Kasumi-1 (cell line): ENCODE data around the gene SENP5.
"Not testable (repeated sequence)": the region's sequence is repeated elsewhere in the genome, so short reads cannot be mapped to it uniquely, and the experiment has no call there.

Source experiments
- DNase-seq, 2 experiments: peaks; one replicate each; lab custom pipeline; 2025; lab: John Stamatoyannopoulos, UW

SENP5 gene

GRCh38 chr3:196942915-196943277 is 75.2 kb downstream of the SENP5 start:
- DNase-seq = no peak

DNA sequence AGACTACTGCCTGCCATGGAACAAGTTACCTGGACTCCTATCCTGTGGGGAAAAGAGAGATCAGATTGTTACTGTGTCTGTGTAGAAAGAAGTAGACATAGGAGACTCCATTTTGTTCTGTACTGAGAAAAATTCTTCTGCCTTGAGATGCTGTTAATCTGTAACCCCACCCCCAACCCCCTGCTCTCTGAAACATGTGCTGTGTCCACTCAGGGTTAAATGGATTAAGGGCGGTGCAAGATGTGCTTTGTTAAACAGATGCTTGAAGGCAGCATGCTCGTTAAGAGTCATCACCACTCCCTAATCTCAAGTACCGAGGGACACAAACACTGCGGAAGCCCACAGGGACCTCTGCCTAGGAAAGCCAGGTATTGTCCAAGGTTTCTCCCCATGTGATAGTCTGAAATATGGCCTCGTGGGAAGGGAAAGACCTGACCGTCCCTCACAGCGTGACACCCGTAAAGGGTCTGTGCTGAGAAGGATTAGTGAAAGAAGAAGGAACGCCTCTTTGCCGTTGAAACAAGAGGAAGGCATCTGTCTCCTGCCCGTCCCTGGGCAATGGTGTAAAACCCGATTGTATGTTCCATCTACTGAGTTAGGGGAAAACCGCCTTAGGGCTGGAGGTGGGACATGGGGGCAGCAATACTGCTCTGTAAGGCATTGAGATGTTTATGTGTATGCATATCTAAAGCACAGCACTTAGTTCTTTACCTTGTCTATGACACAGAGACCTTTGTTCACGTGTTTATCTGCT is 76.5 kb downstream of the SENP5 start:
- not testable (repeated sequence) for DNase-seq

DNA sequence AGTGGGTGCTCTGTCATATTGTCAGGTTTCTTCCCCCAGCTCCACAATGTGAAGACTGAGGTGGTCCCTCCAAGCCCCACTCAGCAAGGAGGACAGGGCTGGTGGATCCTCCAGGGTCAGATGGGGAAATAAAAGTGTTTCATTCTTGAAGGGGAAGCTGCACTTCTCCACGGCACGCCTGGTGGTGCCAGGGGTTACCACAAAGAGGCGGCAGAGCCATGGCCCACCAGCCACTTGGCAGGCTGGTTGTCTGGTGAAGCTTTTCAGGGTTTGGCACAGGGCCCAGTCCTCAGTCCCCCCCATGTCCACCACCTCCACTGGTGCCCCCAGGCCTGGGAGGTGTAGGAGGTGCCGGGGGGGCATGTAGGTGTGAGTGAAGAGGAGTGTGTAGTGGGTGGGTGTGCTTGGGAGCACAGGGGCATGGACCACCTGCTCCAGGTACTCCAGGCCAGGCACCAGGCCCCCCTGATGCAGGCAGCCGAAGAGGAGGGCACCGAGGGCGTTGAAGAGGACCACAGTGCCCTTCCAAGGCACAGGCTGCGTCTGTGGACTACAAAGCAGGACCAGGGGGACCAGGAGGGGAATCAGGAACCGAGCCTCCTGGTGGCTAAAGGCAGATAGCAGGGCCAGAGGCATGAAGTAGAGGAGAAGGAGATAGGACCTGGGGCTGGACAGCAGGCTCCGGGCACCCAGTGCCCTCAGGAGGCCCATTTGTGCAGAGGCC is 79.6 kb downstream of the SENP5 start:
- no peak for DNase-seq

GRCh38 chr3:196947860-196948441 is 80.2 kb downstream of the SENP5 start:
- no peak for DNase-seq

GRCh38 chr3:196948442-196949284 is 80.9 kb downstream of the SENP5 start:
- DNase-seq = no peak

- DNase-seq = no peak
Observed at GRCh38 chr3:196949285-196949619, 81.5 kb downstream of the SENP5 start.

GRCh38 chr3:196949750-196950149 is 82.0 kb downstream of the SENP5 start:
- DNase-seq = no peak

GRCh38 chr3:196951371-196951770 is 83.7 kb downstream of the SENP5 start:
- DNase-seq = no peak

DNA sequence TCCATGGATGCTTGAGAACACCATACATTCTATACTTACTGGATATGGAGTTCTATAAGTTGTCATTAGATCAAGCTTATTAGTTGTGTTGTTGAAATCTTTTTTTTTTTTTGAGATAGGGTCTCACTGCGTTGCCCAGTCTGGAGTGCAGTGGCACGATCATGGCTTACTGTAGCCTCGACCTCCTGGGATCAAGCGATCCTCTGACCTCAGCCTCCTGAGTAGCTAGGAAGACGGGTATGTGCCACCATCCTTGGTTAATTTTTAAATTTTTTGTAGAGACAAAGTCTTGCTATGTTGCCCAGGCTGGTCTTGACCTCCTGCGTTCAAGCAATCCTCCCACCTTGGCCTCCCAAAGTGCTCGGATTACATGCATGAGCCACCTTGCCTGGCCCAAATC is 87.1 kb downstream of the SENP5 start:
- no peak for DNase-seq

- DNase-seq = no peak
Observed at GRCh38 chr3:196962108-196962929, 94.6 kb downstream of the SENP5 start.

DNA sequence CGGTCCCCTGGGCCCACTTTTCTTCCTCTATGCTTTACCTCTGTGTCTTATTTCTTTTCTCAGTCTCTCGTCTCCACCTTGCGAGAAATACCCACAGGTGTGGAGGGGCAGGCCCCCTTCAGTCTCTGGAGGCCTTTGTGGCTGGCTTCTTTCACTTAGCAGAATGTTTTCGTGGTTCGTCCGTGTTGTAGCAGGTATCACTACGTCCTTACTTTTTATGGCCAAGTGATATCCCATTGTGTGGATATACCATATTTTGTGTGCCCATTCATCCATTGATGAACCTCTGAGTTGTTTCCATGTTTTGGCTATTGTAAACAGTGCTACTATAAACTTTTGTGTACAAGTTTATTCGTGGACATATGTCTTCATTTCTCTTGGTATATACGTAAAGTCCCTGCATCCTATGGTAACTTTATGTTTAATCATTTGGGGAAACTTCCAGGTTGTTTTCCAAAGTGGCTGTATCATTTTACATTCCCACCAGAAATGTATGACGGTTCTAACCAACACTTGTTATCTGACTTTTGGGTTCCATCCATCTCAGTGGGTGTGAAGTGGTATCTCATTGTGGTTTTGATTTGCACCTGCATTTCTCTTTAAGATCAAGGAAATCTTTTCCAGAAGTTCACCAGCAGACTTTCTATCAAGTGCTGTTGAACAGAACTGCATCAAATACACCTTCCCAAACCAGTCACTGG is 95.4 kb downstream of the SENP5 start:
- DNase-seq = no peak

DNA sequence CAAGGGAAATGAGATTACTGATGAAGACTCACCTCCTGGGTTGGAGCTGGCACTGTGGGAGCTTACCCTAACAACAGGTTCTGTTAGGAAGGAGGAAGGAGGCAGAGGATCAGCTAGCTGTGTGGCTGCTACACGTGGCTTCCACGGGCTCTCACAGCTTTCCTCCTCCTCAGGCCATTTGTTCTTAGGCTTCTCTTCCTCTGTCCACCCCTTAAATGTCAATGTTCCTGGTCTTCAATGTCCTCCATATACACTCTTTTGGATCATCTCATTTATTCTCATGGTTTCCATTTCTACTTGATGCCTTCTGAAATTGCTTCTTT is 95.9 kb downstream of the SENP5 start:
- DNase-seq = no peak

DNA sequence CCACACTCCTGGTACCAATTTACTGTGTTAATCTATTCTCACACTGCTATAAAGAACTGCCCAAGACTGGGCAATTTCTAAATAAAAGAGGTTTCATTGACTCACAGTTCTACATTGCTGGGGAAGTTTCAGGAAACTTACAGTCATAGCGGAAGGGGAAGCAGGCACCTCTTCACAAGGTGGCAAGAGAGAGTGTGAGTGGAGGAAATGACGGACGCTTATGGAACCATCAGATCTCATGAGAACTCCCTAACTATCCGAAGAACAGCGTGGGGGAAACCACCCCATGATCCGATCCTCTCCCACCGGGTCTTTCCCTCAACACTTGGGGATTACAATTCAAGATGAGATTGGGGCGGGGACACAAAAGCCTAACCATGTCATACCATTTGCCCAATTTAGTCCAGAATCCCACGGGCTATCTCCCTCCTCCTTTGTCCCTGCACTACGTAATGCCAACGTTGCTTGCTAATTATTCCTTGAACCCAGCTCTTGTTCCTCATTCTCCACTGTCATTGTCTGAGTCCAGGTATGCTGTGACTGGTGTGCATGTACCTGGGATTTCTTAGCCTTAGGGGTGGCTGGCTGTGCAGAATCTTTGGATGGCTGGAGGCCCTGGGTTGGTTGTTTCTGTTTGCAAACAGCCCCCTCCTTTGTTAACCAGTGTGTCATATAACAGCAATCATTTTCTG is 97.5 kb downstream of the SENP5 start:
- DNase-seq = no peak

DNA sequence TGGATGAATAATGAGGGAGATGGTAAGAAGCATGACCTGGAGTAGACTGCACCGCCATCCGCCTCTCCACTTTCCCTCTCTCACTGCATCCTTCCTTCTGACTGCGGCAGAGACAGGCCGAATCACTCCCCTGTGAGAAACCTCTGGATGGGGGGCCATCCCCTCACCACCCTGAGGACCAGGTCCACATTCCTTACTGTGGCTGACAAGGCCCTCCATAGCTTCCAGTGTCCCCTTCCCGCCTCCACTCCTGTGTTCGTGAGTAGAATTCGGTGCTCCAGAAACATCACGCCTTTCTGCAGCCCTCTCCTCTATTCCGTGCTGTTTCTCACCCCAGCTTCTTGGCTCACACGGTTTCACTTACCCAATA is 98.1 kb downstream of the SENP5 start:
- no peak for DNase-seq

- DNase-seq = no peak
Observed at GRCh38 chr3:196966526-196967401, 99.0 kb downstream of the SENP5 start.

- no peak for DNase-seq
Observed at GRCh38 chr3:196967412-196968232, 99.9 kb downstream of the SENP5 start.

DNA sequence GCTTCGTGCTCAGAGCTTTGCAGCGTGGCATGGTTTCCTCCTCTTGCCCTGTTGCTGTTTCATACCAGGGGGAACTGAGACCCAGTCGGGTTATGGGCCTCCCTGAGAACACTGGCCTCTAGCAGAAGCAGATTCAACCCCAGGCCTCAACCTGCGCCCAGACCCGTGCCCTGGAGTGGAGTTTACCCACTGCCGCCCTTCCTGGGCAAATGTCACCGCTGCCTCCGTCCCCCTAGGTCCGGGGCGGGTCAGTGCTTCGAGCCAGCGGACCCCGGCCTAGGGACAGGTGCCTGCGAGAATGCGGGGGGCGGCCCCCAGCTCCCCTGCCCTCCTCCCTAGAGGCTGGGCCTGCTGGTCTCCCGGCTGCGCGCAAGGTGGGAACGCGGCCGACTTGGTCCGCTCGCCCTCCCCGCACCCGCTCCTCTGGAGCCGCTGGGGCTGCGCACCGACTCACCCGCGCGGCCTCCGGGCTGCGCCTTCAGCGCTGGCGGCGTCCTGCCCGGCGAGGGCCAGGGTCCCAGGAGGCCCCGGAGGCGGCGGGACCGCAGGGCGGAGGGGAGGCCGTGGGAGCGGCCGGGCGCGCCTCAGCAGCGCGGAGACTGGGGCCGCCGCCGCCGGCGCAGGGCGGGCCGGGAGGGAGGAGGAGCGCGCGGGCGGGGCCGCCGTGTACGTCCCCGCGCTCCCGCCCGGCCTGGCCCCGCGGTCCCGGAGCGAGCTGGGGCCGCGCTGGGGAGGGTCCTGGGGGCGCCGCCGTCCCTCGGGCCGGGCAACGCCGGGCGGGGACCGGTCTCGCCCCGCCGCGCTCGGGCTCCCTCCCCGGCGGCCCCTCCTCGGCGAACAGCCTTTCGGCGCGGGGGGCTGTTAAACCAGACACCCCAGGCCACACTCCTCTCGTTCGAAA is 100.8 kb downstream of the SENP5 start, which contains the start of gene PIGZ:
Gene PIGZ, minus strand, starts transcription at position 601 of the 901 bp plus-strand sequence. CDS start 16,802 bp downstream, outside the sequence.
- DNase-seq = peak; percentile 21 to 28
